LNCAP (cell line): ENCODE measurements around the gene GORAB.

Experiments used
- TF ChIP-seq, protein P1 (sequence below): fragments of 450-650 bp; IDR thresholded peaks from 2 replicates; pipeline ENCODE4 v1.5.1; 2017; ENCODE audit warnings: mild to moderate bottlenecking

Gene GORAB

GRCh38 chr1:170503665-170504064 is 28.3 kb upstream of the GORAB start:
- TF ChIP-seq, protein P1, sequence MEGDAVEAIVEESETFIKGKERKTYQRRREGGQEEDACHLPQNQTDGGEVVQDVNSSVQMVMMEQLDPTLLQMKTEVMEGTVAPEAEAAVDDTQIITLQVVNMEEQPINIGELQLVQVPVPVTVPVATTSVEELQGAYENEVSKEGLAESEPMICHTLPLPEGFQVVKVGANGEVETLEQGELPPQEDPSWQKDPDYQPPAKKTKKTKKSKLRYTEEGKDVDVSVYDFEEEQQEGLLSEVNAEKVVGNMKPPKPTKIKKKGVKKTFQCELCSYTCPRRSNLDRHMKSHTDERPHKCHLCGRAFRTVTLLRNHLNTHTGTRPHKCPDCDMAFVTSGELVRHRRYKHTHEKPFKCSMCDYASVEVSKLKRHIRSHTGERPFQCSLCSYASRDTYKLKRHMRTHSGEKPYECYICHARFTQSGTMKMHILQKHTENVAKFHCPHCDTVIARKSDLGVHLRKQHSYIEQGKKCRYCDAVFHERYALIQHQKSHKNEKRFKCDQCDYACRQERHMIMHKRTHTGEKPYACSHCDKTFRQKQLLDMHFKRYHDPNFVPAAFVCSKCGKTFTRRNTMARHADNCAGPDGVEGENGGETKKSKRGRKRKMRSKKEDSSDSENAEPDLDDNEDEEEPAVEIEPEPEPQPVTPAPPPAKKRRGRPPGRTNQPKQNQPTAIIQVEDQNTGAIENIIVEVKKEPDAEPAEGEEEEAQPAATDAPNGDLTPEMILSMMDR: no peak

- TF ChIP-seq, protein P1: no peak
Observed at GRCh38 chr1:170510163-170510562, 21.8 kb upstream of the GORAB start.

DNA sequence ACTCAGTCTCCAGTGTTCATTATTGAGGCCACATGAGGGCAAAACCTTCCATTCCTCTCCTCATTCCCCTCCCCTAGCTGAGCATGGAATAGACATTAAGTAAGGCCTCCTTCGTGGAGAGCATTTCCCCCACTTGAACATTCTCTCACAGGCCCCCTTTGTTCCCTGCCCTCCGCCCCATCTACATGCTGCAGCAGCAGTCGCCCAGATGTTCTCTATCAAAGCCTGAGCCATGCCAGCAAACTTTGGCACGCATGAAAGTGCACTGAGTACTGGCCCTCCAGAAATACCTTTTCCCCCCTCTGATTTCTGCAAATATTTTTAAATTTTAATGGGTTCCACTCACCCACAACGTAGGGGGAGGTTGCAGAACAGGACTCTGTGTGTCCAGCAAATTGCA is 20.9 kb upstream of the GORAB start:
- TF ChIP-seq, protein P1: no peak

DNA sequence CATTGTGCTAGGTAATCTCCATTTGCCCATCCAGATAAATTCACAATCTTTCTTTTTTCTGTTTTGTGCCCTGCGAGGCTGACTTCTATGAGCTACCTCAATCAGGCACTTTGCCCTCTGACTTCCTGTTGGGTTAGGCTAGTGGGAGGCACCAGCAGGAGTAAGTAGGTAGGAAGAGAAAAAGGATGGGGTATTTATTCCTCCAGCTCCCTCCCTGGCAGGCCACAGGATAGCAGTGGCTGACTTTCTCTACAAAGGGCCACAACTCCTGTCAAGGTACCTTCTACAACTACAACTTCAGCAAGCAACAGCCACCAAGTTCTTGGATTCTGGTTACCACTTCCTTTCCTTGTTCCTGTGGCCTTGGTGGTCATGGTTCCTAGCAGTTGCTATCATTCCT is 18.8 kb upstream of the GORAB start:
- TF ChIP-seq, protein P1: no peak

GRCh38 chr1:170518185-170518834 is 13.7 kb upstream of the GORAB start:
- TF ChIP-seq, protein P1: no peak

DNA sequence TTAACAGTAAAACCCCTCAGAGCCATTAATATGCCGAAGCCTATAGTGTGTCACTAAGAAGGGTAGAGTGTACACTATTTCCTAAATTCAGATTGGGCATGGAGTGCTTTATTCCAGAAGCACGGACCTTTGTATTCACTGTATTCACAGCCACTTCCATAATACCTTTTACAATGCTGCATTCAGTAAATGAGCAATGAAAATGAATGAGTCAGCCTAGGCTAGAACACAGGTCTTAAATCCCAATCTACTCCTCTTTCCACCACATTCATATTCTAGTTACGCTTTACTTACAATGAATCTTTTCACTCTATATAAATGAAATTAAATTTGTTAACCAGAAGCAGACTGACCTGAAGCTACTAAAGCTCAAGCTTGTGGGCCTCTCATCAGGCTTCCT is 13.0 kb upstream of the GORAB start:
- TF ChIP-seq, protein P1: no peak

DNA sequence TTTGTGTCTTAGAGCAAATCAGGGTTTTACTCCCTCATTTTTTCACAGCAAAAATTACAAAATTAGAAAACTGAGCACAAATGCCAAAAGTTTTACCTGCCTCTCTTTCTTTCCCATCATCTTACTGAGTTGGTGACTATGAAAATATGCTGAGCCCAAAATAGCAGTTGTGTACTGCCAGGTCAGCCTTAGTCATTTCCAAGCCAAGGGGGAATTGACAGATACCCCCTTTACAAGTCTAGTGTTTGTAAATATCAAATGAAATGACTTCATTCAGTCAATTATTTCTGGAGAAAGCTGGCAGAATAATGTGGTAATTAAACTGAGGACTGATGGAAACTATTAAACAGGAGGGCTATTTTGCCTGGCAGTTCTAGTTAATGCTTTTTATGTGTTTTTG is 11.4 kb upstream of the GORAB start:
- TF ChIP-seq, protein P1: no peak

- TF ChIP-seq, protein P1: no peak
Observed at GRCh38 chr1:170521818-170522217, 10.1 kb upstream of the GORAB start.
